OCI-LY7 (cell line): Measurements from ENCODE around the gene CWC22.

Source experiments
- CTCF ChIP-seq: fragments of 200-600 bp; sonication (generic); conservative IDR thresholded peaks from 2 replicates; pipeline ENCODE4 v1.5.1; 2014; ENCODE audit warnings: mild to moderate bottlenecking, antibody characterized with exemption, low read length, moderate library complexity, mixed read lengths
- EZH2phosphoT487 ChIP-seq: fragments of 200-600 bp; sonication (generic); IDR thresholded peaks from 2 replicates; pipeline ENCODE4 v1.6.1; 2018; ENCODE audit warnings: low read depth, borderline replicate concordance, mild to moderate bottlenecking, mixed run types, antibody characterized with exemption, low read length, moderate library complexity, mixed read lengths

DNA sequence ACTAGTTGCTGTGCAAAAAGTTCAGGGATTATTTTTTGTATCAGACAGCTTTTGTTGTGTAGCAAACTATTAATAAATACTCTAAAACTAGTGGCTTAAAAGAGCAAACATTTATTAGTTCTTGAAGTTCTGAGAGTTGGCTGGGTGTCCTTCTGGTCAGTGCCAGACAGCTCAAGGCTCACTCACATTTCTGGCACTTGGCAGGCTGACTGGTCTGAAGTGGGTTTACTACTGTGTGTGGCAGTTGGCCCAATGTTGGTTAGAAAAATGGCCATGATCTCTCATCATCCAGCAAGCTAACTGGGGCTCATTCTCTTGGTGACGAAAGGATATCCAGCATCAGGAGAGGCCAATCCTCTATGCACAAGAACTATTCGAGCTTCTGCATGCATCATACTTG is 74.3 kb downstream of the CWC22 start:
- TF ChIP-seq CTCF: no peak
- TF ChIP-seq EZH2phosphoT487: no peak
